B cell (primary cell): ENCODE data around the gene SPDYE9. TPM values are rescaled to one million over a fixed set of nuclear protein-coding genes. Genes with fewer than 3 reads are reported as not detected.
"Not testable (repeated sequence)": the region's sequence is repeated elsewhere in the genome, so short reads cannot be mapped to it uniquely, and the experiment has no call there.

Experiments
- ATAC-seq: fragments of 200-7000 bp; cut with Tn5 transposase; one replicate; pipeline ENCODE4 v1.10.0; 2021; ENCODE audit warnings: low read depth, mild to moderate bottlenecking, moderate number of reproducible peaks, moderate library complexity
- CTCF ChIA-PET: fragments of 350-600 bp; sonication (Branson Sonifier 250); formaldehyde crosslinking; loops from one replicate; lab custom pipeline; 2021; ENCODE audit warnings: antibody characterized with exemption, inconsistent platforms; lab: Charles Lee
- POLR2A ChIA-PET: fragments of 350-600 bp; sonication (Branson Sonifier 250); formaldehyde crosslinking; loops from one replicate; lab custom pipeline; 2021; ENCODE audit warnings: antibody characterized with exemption; lab: Charles Lee
- DNase-seq: peaks from one replicate; pipeline ENCODE4 v3.0.0; 2013
- H2AFZ ChIP-seq: 2 replicates; pipeline ENCODE4 v1.6.1; 2012; ENCODE audit warnings: mild to moderate bottlenecking, low read depth, low read length; ENCODE audit not compliant: insufficient read depth, poor library complexity, severe bottlenecking
- H3K27ac ChIP-seq, 2 donors: 1 replicate in 1 of 2; 2 replicates in 1 of 2; pipeline ENCODE4 v1.5.1; 2012 to 2013; ENCODE audit warnings: low read length in 2 of 2, mild to moderate bottlenecking in 2 of 2, moderate library complexity in 1 of 2
- H3K27me3 ChIP-seq, 4 experiments: fragments of 200-600 bp in 1 of 4; sonication (generic) in 1 of 4; replicated peaks in 1 of 4; 1 replicate in 2 of 4; 2 replicates in 2 of 4; pipeline versions ENCODE4 v1.6.1 to v1.7.0; 2013 to 2016; ENCODE audit warnings: low read length in 3 of 4, mild to moderate bottlenecking in 2 of 4, mixed read lengths in 1 of 4, moderate library complexity in 1 of 4; ENCODE audit not compliant: insufficient read depth in 4 of 4, control insufficient read depth in 3 of 4; ENCODE audit errors: control extremely low read depth in 1 of 4
- H3K36me3 ChIP-seq, 2 experiments: replicated peaks in 1 of 2; 1 replicate in 1 of 2; 2 replicates in 1 of 2; pipeline versions ENCODE4 v1.6.1 to v1.7.1; 2013; ENCODE audit warnings: low read length in 1 of 2; ENCODE audit not compliant: insufficient read depth in 2 of 2, control insufficient read depth in 1 of 2; ENCODE audit errors: control extremely low read depth in 1 of 2, extremely low read depth in 1 of 2
- H3K4me1 ChIP-seq, 2 donors: fragments of 200-600 bp in 1 of 2; sonication (generic) in 1 of 2; 1 replicate in 1 of 2; 2 replicates in 1 of 2; pipeline versions ENCODE4 v1.5.1 to v1.6.1; 2013 to 2017; ENCODE audit warnings: low read length in 2 of 2; ENCODE audit not compliant: control insufficient read depth in 2 of 2, insufficient read depth in 2 of 2
- H3K4me2 ChIP-seq: replicated peaks from 2 replicates; pipeline ENCODE3; 2012; ENCODE audit warnings: mild to moderate bottlenecking, low read depth, low read length; ENCODE audit not compliant: poor library complexity, severe bottlenecking
- H3K4me3 ChIP-seq, 5 experiments: fragments of 200-600 bp in 1 of 5; sonication (generic) in 1 of 5; 1 replicate in 3 of 5; 2 replicates in 2 of 5; pipeline versions ENCODE4 v1.5.1 to v1.7.0; 2011 to 2016; ENCODE audit warnings: low read length in 4 of 5, mild to moderate bottlenecking in 4 of 5, low read depth in 2 of 5, control low read depth in 1 of 5, moderate library complexity in 1 of 5; ENCODE audit not compliant: insufficient read depth in 1 of 5; ENCODE audit errors: control extremely low read depth in 1 of 5, extremely low read depth in 1 of 5
- H3K79me2 ChIP-seq: fragments of 200-600 bp; sonication (generic); one replicate; pipeline ENCODE4 v1.6.0; 2016; ENCODE audit warnings: low read length; ENCODE audit not compliant: control insufficient read depth, insufficient read depth
- H3K9ac ChIP-seq: fragments of 200-600 bp; sonication (generic); 2 replicates; pipeline ENCODE4 v1.6.1; 2017; ENCODE audit warnings: mild to moderate bottlenecking, low read length, moderate library complexity
- H3K9me3 ChIP-seq, 3 donors: one replicate each; pipeline versions ENCODE4 v1.6.1 to v1.7.1; 2013; ENCODE audit warnings: low read length in 2 of 3; ENCODE audit not compliant: control insufficient read depth in 2 of 3, insufficient read depth in 1 of 3; ENCODE audit errors: control extremely low read depth in 1 of 3
- H4K20me1 ChIP-seq: 2 replicates; pipeline ENCODE4 v1.6.0; 2012; ENCODE audit warnings: mild to moderate bottlenecking, low read length; ENCODE audit not compliant: insufficient read depth, control insufficient read depth, poor library complexity, severe bottlenecking
- H3K27ac Mint-ChIP-seq: one replicate; pipeline ENCODE4 v1.8.0; 2021; ENCODE audit warnings: mixed read lengths
- H3K27me3 Mint-ChIP-seq: one replicate; pipeline ENCODE4 v1.8.0; 2021; ENCODE audit warnings: mixed read lengths
- H3K4me1 Mint-ChIP-seq: one replicate; pipeline ENCODE4 v1.8.0; 2021; ENCODE audit warnings: mixed read lengths
- H3K4me3 Mint-ChIP-seq: one replicate; pipeline ENCODE4 v1.8.0; 2021; ENCODE audit warnings: mixed read lengths
- H3K9me3 Mint-ChIP-seq: one replicate; pipeline ENCODE4 v1.8.0; 2022; ENCODE audit warnings: mixed read lengths; ENCODE audit not compliant: insufficient read depth
- WGBS: methylation state at CpG from one replicate; pipeline ENCODE4 v1.1.5; 2013; ENCODE audit warnings: missing lambda C conversion rate; ENCODE audit not compliant: insufficient coverage; 5-methylcytosine and 5-hydroxymethylcytosine counted together
- intact Hi-C: fragments of 100-400 bp; cut with micrococcal nuclease; formaldehyde crosslinking; loops from one replicate; pipeline ENCODE4 v1.10.0; 2022
- polyA plus RNA-seq: library from polyadenylated mRNA; depleted of rRNA; stranded (reverse); fragments of >200 nt; gene quantifications from 2 replicates; pipeline ENCODE4 v1.2.3, GENCODE V29; 2012
- total RNA-seq, 2 donors: library from RNA; stranded (reverse); fragments of 120-200 nt in 1 of 2; gene quantifications; 1 replicate in 1 of 2; 2 replicates in 1 of 2; pipeline versions ENCODE4 v1.2.3 to v1.2.4, GENCODE V29; 2013 to 2022

The SPDYE9 gene
- total and polyA plus RNA-seq, 2 donors (not counting 1 experiment from before 2014, with no cell fraction given), result not detected

DNA sequence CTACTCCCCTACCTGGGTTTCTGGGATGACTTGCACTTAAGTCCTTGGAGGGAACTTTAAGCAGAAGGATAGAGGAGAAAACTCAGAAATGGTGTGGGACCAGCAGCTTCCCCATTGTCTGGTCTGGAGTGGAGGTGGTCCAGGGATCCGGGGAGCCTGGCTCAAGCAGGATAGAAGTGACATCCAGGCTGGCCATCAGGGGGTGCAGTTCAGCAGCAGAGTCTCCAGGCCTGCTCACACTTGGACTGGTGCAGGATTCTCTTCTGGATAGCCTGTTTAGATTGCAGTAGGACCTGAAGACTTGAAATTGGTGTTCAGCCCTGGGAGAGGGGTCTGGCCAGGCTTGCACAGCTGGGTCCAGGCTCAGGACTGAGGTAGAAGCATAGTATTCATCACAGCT, 38.3 kb upstream of the SPDYE9 start:
- H3K27me3 ChIP-seq, H3K79me2 ChIP-seq, H3K9ac ChIP-seq, H4K20me1 ChIP-seq, DNase-seq, H3K27ac Mint-ChIP-seq, H3K27ac ChIP-seq, H3K36me3 ChIP-seq, H3K4me3 Mint-ChIP-seq, H3K4me3 ChIP-seq, H3K4me2 ChIP-seq, H3K27me3 Mint-ChIP-seq, intact Hi-C loops, CTCF ChIA-PET, H3K9me3 Mint-ChIP-seq, H2AFZ ChIP-seq, H3K9me3 ChIP-seq, H3K4me1 ChIP-seq, POLR2A ChIA-PET, H3K4me1 Mint-ChIP-seq: not testable (repeated sequence)
- WGBS, result no CpG with 5 or more reads among the region's 1 CpG
- peak; percentile 13 for ATAC-seq

DNA sequence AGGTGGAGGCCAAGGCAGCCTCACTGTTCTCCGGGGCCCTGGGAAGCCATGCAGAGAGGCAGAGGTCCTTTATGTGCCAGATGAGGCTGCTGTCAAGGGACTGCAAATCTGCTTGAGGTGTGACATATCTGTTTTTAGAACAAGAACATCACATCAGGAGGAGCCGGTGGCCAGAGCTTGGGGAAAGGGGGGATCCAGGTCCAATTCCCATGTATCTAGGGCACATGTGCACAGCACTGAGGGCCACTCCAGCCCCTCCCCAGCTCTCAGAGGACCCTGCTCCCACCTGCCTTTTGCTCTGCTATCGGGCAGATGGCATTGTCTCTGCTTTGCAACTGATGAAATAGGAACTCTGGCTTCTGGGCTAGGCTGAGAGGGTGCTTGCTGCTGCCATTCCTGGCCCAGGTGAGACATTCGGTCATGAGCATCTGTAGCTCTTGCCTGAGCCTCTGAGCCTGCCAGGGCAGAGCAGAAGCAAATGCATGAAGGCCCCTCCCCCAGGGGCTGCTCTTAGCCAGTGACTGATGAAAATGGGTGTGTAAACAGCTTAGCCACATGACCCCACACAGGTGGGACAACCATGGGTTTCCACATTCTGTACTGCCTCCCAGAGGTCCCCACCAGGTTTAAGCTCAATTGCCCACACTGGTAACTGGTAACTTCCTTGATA, 37.1 kb upstream of the SPDYE9 start:
- no CpG with 5 or more reads among the region's 4 CpGs for WGBS
- DNase-seq, H3K4me2 ChIP-seq, H3K4me1 ChIP-seq, H3K27me3 Mint-ChIP-seq, H3K27ac Mint-ChIP-seq, H3K9me3 ChIP-seq, H3K36me3 ChIP-seq, H3K4me1 Mint-ChIP-seq, CTCF ChIA-PET, POLR2A ChIA-PET, H3K4me3 Mint-ChIP-seq, H3K4me3 ChIP-seq, H3K9ac ChIP-seq, H3K79me2 ChIP-seq, H4K20me1 ChIP-seq, H3K9me3 Mint-ChIP-seq, intact Hi-C loops, H2AFZ ChIP-seq, H3K27me3 ChIP-seq, H3K27ac ChIP-seq: not testable (repeated sequence)
- ATAC-seq, result peak; percentile 58

DNA sequence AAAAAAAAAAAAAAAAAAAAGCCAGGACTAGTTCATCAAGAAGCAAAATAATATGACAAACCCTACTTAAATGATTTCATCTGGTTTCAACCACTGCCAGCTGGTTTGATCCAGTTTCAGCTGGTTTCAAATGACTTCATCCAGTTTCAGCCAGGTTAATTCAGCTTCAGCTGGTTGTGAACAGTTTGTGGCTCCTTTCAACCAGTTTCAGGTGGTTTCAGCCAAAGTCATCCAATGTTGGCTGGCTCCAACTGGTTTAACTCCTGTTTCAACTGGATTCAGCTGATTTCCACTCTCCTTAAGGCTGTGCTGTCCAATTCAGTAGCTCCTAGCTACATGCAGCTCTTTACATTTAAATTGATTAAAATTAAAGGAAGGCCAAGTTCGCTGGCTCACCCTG, 32.3 kb upstream of the SPDYE9 start:
- H3K9me3 Mint-ChIP-seq, result not testable (repeated sequence)

DNA sequence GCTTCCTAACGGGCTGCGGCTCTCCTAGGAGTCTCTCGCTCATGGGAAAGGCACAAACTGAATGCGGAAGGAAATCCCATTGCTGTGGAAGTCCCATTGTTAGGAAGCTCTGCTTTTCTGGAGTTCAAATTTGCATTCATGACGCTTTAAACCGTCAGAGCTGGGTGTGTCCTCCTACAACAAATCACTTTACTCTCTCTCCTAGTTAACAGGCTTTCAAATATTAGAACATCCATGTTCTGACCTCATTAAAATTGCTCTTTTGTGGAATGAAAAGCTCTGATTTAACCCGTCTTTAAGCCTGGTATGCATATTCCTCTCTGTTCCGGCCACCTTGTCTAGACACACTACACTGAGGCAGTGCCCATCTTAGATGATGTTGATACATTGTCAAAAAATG, 28.0 kb downstream of the SPDYE9 start, which contains the start of gene SPDYE11:
Gene SPDYE11, minus strand, starts transcription at position 101 of the 400 bp plus-strand sequence. CDS start 1,800 bp downstream, outside the sequence.
- H3K27ac ChIP-seq, ATAC-seq, H3K27me3 Mint-ChIP-seq, H3K9me3 ChIP-seq, H4K20me1 ChIP-seq, H3K4me1 ChIP-seq, DNase-seq, H3K4me1 Mint-ChIP-seq, POLR2A ChIA-PET, H3K27ac Mint-ChIP-seq, intact Hi-C loops, H3K27me3 ChIP-seq, H3K9ac ChIP-seq, H3K4me3 ChIP-seq, H3K79me2 ChIP-seq, H3K4me3 Mint-ChIP-seq, H2AFZ ChIP-seq, H3K9me3 Mint-ChIP-seq, CTCF ChIA-PET, H3K36me3 ChIP-seq, H3K4me2 ChIP-seq: not testable (repeated sequence)
- WGBS, result no CpG with 5 or more reads among the region's 8 CpGs

More for the DNA sequence above, 32.3 kb upstream of the SPDYE9 start:
- H3K27ac Mint-ChIP-seq, H3K36me3 ChIP-seq, intact Hi-C loops, H3K27ac ChIP-seq, H3K27me3 ChIP-seq, H3K79me2 ChIP-seq, H3K27me3 Mint-ChIP-seq, H3K9me3 ChIP-seq, POLR2A ChIA-PET, H2AFZ ChIP-seq, H3K4me3 ChIP-seq, H3K4me1 ChIP-seq, H3K9ac ChIP-seq, H3K4me3 Mint-ChIP-seq, CTCF ChIA-PET, H4K20me1 ChIP-seq, DNase-seq, H3K4me1 Mint-ChIP-seq, ATAC-seq, H3K4me2 ChIP-seq: not testable (repeated sequence)
- WGBS, result no CpG with 5 or more reads among the region's 1 CpG
